HEK293 (cell line): ENCODE measurements around the gene SPTLC3.

Experiments
- CTCF ChIA-PET: fragments of 350-600 bp; formaldehyde crosslinking; extraction: SDS; loops from one replicate; lab custom pipeline; 2021; ENCODE audit warnings: antibody characterized with exemption; lab: Yijun Ruan, JAX
- POLR2A ChIA-PET: fragments of 300-600 bp; formaldehyde crosslinking; extraction: SDS; loops from one replicate; lab custom pipeline; 2020; ENCODE audit warnings: antibody characterized with exemption, inconsistent platforms; lab: Yijun Ruan, JAX
- H3K27ac ChIP-seq: fragments of 200-500 bp; sonication (Bioruptor generic); 2 replicates; pipeline ENCODE4 v1.5.1; 2014; ENCODE audit warnings: low read depth, low read length, control low read depth, inconsistent platforms; ENCODE audit errors: extremely low read depth
- H3K36me3 ChIP-seq, 2 experiments: fragments of 200-500 bp in 1 of 2; sonication (Bioruptor generic) in 1 of 2; 1 replicate in 1 of 2; 2 replicates in 1 of 2; pipeline ENCODE4 v1.5.1; 2014 to 2017; ENCODE audit warnings: inconsistent platforms in 2 of 2, low read length in 2 of 2; ENCODE audit not compliant: control insufficient read depth in 2 of 2, insufficient read depth in 1 of 2
- H3K4me1 ChIP-seq: fragments of 200-500 bp; sonication (Bioruptor generic); 2 replicates; pipeline ENCODE4 v1.5.1; 2014; ENCODE audit warnings: mild to moderate bottlenecking, low read length, inconsistent platforms; ENCODE audit not compliant: control insufficient read depth, insufficient read depth
- H3K4me3 ChIP-seq: 2 replicates; pipeline ENCODE4 v1.5.1; 2011; ENCODE audit warnings: low read depth, mild to moderate bottlenecking, control low read depth, low read length, moderate library complexity
- H3K9me3 ChIP-seq: fragments of 200-500 bp; sonication (Bioruptor generic); 2 replicates; pipeline ENCODE4 v1.5.1; 2014; ENCODE audit warnings: low read depth, low read length, inconsistent platforms; ENCODE audit not compliant: control insufficient read depth, insufficient read depth
- BCL6B ChIP-seq: fragments of 450-650 bp; formaldehyde crosslinking; IDR thresholded peaks from 2 replicates; pipeline ENCODE4 v1.5.1; 2017; ENCODE audit warnings: missing biosample characterization, missing genetic modification characterization
- CTCF ChIP-seq: fragments of 450-650 bp; formaldehyde crosslinking; IDR thresholded peaks from 2 replicates; pipeline ENCODE4 v1.5.1; 2016; ENCODE audit warnings: missing biosample characterization, missing genetic modification characterization
- FEZF1 ChIP-seq: fragments of 450-650 bp; formaldehyde crosslinking; IDR thresholded peaks from 2 replicates; pipeline ENCODE4 v1.5.1; 2016; ENCODE audit warnings: missing biosample characterization, missing genetic modification characterization
- KLF17 ChIP-seq: fragments of 450-650 bp; formaldehyde crosslinking; IDR thresholded peaks from 2 replicates; pipeline ENCODE4 v1.5.1; 2016; ENCODE audit warnings: missing biosample characterization, missing genetic modification characterization
- KLF7 ChIP-seq: fragments of 450-650 bp; formaldehyde crosslinking; IDR thresholded peaks from 2 replicates; pipeline ENCODE4 v1.5.1; 2016; ENCODE audit warnings: missing biosample characterization, missing genetic modification characterization, borderline replicate concordance
- KLF8 ChIP-seq: fragments of 450-650 bp; formaldehyde crosslinking; IDR thresholded peaks from 2 replicates; pipeline ENCODE4 v1.5.1; 2016; ENCODE audit warnings: missing biosample characterization, missing genetic modification characterization
- PRDM6 ChIP-seq: fragments of 450-650 bp; formaldehyde crosslinking; IDR thresholded peaks from 2 replicates; pipeline ENCODE4 v1.5.1; 2017; ENCODE audit warnings: missing biosample characterization, missing genetic modification characterization
- SCRT2 ChIP-seq: fragments of 450-650 bp; formaldehyde crosslinking; IDR thresholded peaks from 2 replicates; pipeline ENCODE4 v1.5.1; 2016; ENCODE audit warnings: missing biosample characterization, missing genetic modification characterization
- SETDB1 ChIP-seq: IDR thresholded peaks from one replicate; pipeline ENCODE4 v1.6.1; 2017; ENCODE audit warnings: mild to moderate bottlenecking, low read length, moderate library complexity, mixed read lengths; ENCODE audit not compliant: insufficient read length
- TCF7L2 ChIP-seq: IDR thresholded peaks from 2 replicates; pipeline ENCODE4 v1.6.1; 2011; ENCODE audit warnings: low read depth, mild to moderate bottlenecking, inconsistent platforms, low read length, moderate library complexity, borderline replicate concordance
- YY2 ChIP-seq: fragments of 450-650 bp; formaldehyde crosslinking; IDR thresholded peaks from 2 replicates; pipeline ENCODE4 v1.5.1; 2016; ENCODE audit warnings: missing biosample characterization, missing genetic modification characterization
- ZBTB44 ChIP-seq: fragments of 450-650 bp; IDR thresholded peaks from 2 replicates; pipeline ENCODE4 v1.5.1; 2018; ENCODE audit warnings: missing biosample characterization, mild to moderate bottlenecking, missing genetic modification characterization
- ZNF19 ChIP-seq: fragments of 450-650 bp; formaldehyde crosslinking; IDR thresholded peaks from 2 replicates; pipeline ENCODE4; 2016; ENCODE audit warnings: missing biosample characterization, missing genetic modification characterization, low read depth
- ZNF202 ChIP-seq: fragments of 450-650 bp; formaldehyde crosslinking; IDR thresholded peaks from 2 replicates; pipeline ENCODE4 v1.5.1; 2016; ENCODE audit warnings: missing biosample characterization, missing genetic modification characterization, borderline replicate concordance
- ZNF266 ChIP-seq: fragments of 450-650 bp; formaldehyde crosslinking; IDR thresholded peaks from 2 replicates; pipeline ENCODE4 v1.5.1; 2016; ENCODE audit warnings: missing biosample characterization, missing genetic modification characterization, low read depth
- ZNF302 ChIP-seq: fragments of 450-650 bp; formaldehyde crosslinking; IDR thresholded peaks from 2 replicates; pipeline ENCODE4 v1.5.1; 2016; ENCODE audit warnings: missing biosample characterization, missing genetic modification characterization, low read depth
- ZNF398 ChIP-seq: fragments of 450-650 bp; formaldehyde crosslinking; IDR thresholded peaks from 2 replicates; pipeline ENCODE4 v1.5.1; 2017; ENCODE audit warnings: missing biosample characterization, missing genetic modification characterization
- ZNF549 ChIP-seq: fragments of 450-650 bp; IDR thresholded peaks from 2 replicates; pipeline ENCODE4 v1.5.1; 2018; ENCODE audit warnings: missing biosample characterization, missing genetic modification characterization, mild to moderate bottlenecking, inconsistent platforms, moderate library complexity
- ZNF645 ChIP-seq: fragments of 450-650 bp; formaldehyde crosslinking; IDR thresholded peaks from 2 replicates; pipeline ENCODE4; 2016; ENCODE audit warnings: missing biosample characterization, missing genetic modification characterization
- ZNF654 ChIP-seq: fragments of 450-650 bp; formaldehyde crosslinking; IDR thresholded peaks from 2 replicates; pipeline ENCODE4 v1.5.1; 2016; ENCODE audit warnings: low read depth, missing biosample characterization, missing genetic modification characterization
- ZNF707 ChIP-seq: fragments of 450-650 bp; formaldehyde crosslinking; IDR thresholded peaks from 2 replicates; pipeline ENCODE4 v1.5.1; 2016; ENCODE audit warnings: missing biosample characterization, missing genetic modification characterization
- ZNF747 ChIP-seq: fragments of 450-650 bp; formaldehyde crosslinking; IDR thresholded peaks from 2 replicates; pipeline ENCODE4 v1.5.1; 2016; ENCODE audit warnings: missing biosample characterization, missing genetic modification characterization
- ZSCAN30 ChIP-seq: fragments of 450-650 bp; IDR thresholded peaks from 2 replicates; pipeline ENCODE4 v1.5.1; 2018; ENCODE audit warnings: missing biosample characterization, mild to moderate bottlenecking, missing genetic modification characterization, moderate library complexity

Gene SPTLC3

GRCh38 chr20:13042458-13042794 is 33.7 kb downstream of the SPTLC3 start (continued):
- TF ChIP-seq ZNF654 (tag by site-specific recombination) (no peak), CTCF (tag by site-specific recombination) (no peak), YY2 (tag by site-specific recombination) (no peak), SETDB1 (no peak), BCL6B (tag by site-specific recombination) (no peak), SCRT2 (no peak)

- H3K4me1 ChIP-seq, result no peaks in the 10 kb centered on the region
- no peak overlapping the region for H3K4me3 ChIP-seq
- ChIA-PET CTCF (no interaction called here), POLR2A (no interaction called here)
- TF ChIP-seq SETDB1 (no peak), ZNF302 (tag by site-specific recombination) (no peak)
- H3K36me3 ChIP-seq, result no peaks in the 10 kb centered on the region
- H3K9me3 ChIP-seq, result no peaks in the 10 kb centered on the region
- no peak overlapping the region for H3K27ac ChIP-seq
Measured at GRCh38 chr20:13046409-13046808, 37.6 kb downstream of the SPTLC3 start.

- Histone ChIP-seq H3K27ac (no peak overlapping the region), H3K36me3 (no peaks in the 10 kb centered on the region), H3K9me3 (no peaks in the 10 kb centered on the region), H3K4me3 (no peak overlapping the region), H3K4me1 (no peaks in the 10 kb centered on the region)
- TF ChIP-seq ZNF266 (no peak), TCF7L2 (no peak), KLF17 (tag by site-specific recombination) (no peak), ZNF645 (tag by site-specific recombination) (no peak), ZBTB44 (tag by site-specific recombination) (no peak), ZNF398 (tag by site-specific recombination) (no peak), ZNF747 (tag by site-specific recombination) (no peak), ZSCAN30 (no peak), KLF8 (tag by site-specific recombination) (no peak), ZNF549 (tag by site-specific recombination) (no peak), FEZF1 (tag by site-specific recombination) (no peak), PRDM6 (tag by site-specific recombination) (no peak), ZNF19 (tag by site-specific recombination) (no peak), ZNF707 (no peak), KLF7 (tag by site-specific recombination) (no peak), ZNF202 (tag by site-specific recombination) (no peak)
- CTCF ChIA-PET, result no interaction called here
- POLR2A ChIA-PET, result no interaction called here
Measured at GRCh38 chr20:13054011-13054410, 45.2 kb downstream of the SPTLC3 start.
